Stimulated activated CD4-positive, alpha-beta T cell treated with anti-CD3 and anti-CD28 coated beads, TNF-alpha, amount 100 ng/mL, for 4 hours (primary cell): ENCODE measurements around the gene CPA5.

Experiments used
- DNase-seq, 3 experiments: peaks; one replicate each; pipeline ENCODE4 v3.0.0-alpha.2; 2020; ENCODE audit warnings: low read depth in 3 of 3

Gene CPA5

GRCh38 chr7:130332259-130333053 lies 12.2 kb upstream of the CPA5 start:
- DNase-seq: no peak

- no peak for DNase-seq
Measured at GRCh38 chr7:130333832-130334231, 10.8 kb upstream of the CPA5 start.

- no peak for DNase-seq
Measured at GRCh38 chr7:130334274-130334673, 10.3 kb upstream of the CPA5 start.

GRCh38 chr7:130337410-130337971 lies 7.1 kb upstream of the CPA5 start:
- DNase-seq: no peak

- no peak for DNase-seq
Measured at GRCh38 chr7:130338233-130338632, 6.4 kb upstream of the CPA5 start.

- DNase-seq: no peak
Measured at GRCh38 chr7:130341882-130342281, 2.7 kb upstream of the CPA5 start.

- DNase-seq: no peak
Measured at GRCh38 chr7:130342701-130343380, 1.8 kb upstream of the CPA5 start.

- DNase-seq: no peak
Measured at GRCh38 chr7:130345136-130345535, 520 bp downstream of the CPA5 start.

- DNase-seq: no peak
Measured at GRCh38 chr7:130345725-130346124, 1.1 kb downstream of the CPA5 start.

- DNase-seq: no peak
Measured at GRCh38 chr7:130346177-130346905, 1.7 kb downstream of the CPA5 start.

GRCh38 chr7:130346941-130347340 lies 2.3 kb downstream of the CPA5 start:
- no peak for DNase-seq

- DNase-seq: no peak
Measured at GRCh38 chr7:130349911-130350782, 5.5 kb downstream of the CPA5 start.

- no peak for DNase-seq
Measured at GRCh38 chr7:130350945-130351790, 6.6 kb downstream of the CPA5 start.

- no peak for DNase-seq
Measured at GRCh38 chr7:130351791-130352090, 7.1 kb downstream of the CPA5 start.

GRCh38 chr7:130352194-130353074 lies 7.8 kb downstream of the CPA5 start:
- no peak for DNase-seq

GRCh38 chr7:130353196-130353595 lies 8.6 kb downstream of the CPA5 start:
- DNase-seq: no peak

GRCh38 chr7:130356121-130356875 lies 11.7 kb downstream of the CPA5 start:
- DNase-seq: no peak

GRCh38 chr7:130356876-130357611 lies 12.4 kb downstream of the CPA5 start:
- no peak for DNase-seq
